T-helper 1 cell treated with Interleukin-12 subunit alpha and Interleukin-12 subunit beta and Interleukin-4 antibody, amounts not matched to agents 30 μg/mL and 1 μg/mL, for 36 hours (primary cell): ENCODE measurements around the gene CCDC154.
"Not testable (repeated sequence)": the region's sequence is repeated elsewhere in the genome, so short reads cannot be mapped to it uniquely, and the experiment has no call there.

Source experiments
- H3K27ac Mint-ChIP-seq: one replicate; pipeline ENCODE4 v1.8.0; 2021; ENCODE audit warnings: mild to moderate bottlenecking, mixed read lengths
- H3K27me3 Mint-ChIP-seq: one replicate; pipeline ENCODE4 v1.8.0; 2021; ENCODE audit warnings: low read depth, mixed read lengths
- H3K36me3 Mint-ChIP-seq: one replicate; pipeline ENCODE4 v1.8.0; 2021; ENCODE audit warnings: low read depth, mixed read lengths
- H3K4me1 Mint-ChIP-seq: one replicate; pipeline ENCODE4 v1.8.0; 2021; ENCODE audit warnings: low read depth, mixed read lengths
- H3K4me3 Mint-ChIP-seq: one replicate; pipeline ENCODE4 v1.8.0; 2021; ENCODE audit warnings: mild to moderate bottlenecking, moderate library complexity, mixed read lengths
- H3K9me3 Mint-ChIP-seq: one replicate; pipeline ENCODE4 v1.8.0; 2021; ENCODE audit warnings: mixed read lengths

CCDC154 gene

GRCh38 chr16:1452530-1452929, 8.2 kb upstream of the CCDC154 start:
- H3K4me3 Mint-ChIP-seq: no peak overlapping the region
- no peak overlapping the region for H3K27ac Mint-ChIP-seq
- H3K9me3 Mint-ChIP-seq: no peaks in the 10 kb centered on the region
- H3K36me3 Mint-ChIP-seq: no peaks in the 10 kb centered on the region
- no peaks in the 10 kb centered on the region for H3K27me3 Mint-ChIP-seq
- H3K4me1 Mint-ChIP-seq: no peaks in the 10 kb centered on the region

GRCh38 chr16:1451702-1452392, 7.5 kb upstream of the CCDC154 start:
- H3K4me3 Mint-ChIP-seq: no peak overlapping the region
- no peak overlapping the region for H3K27ac Mint-ChIP-seq
- H3K9me3 Mint-ChIP-seq: no peaks in the 10 kb centered on the region
- H3K4me1 Mint-ChIP-seq: no peaks in the 10 kb centered on the region
- no peaks in the 10 kb centered on the region for H3K27me3 Mint-ChIP-seq
- H3K36me3 Mint-ChIP-seq: no peaks in the 10 kb centered on the region

DNA sequence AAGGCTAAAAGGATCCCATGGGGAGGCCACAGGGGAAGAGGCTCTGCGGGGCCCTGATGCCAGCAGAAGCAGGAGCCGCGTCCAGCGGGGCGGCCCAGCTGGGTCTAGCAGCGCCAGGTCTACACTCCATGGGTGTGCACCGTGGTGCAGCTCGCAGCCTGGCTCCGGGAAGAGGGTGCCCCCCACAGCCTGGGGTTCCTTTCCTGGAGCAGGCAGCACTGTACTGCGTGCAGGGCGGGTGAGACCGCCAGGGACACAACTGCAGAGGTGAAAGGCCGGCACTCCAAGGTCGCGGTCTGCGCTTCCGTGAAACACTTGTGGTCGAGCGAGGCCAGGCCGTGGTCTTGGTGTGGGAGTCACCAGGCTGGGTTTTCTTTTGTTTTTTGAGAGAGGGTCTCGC, 6.5 kb upstream of the CCDC154 start:
- Mint-ChIP-seq H3K36me3 (no peaks in the 10 kb centered on the region), H3K27ac (no peak overlapping the region), H3K4me3 (no peak overlapping the region), H3K9me3 (no peaks in the 10 kb centered on the region), H3K27me3 (no peaks in the 10 kb centered on the region), H3K4me1 (no peaks in the 10 kb centered on the region)

GRCh38 chr16:1450218-1450617, 5.9 kb upstream of the CCDC154 start:
- no peak overlapping the region for H3K4me3 Mint-ChIP-seq
- H3K27ac Mint-ChIP-seq: no peak overlapping the region
- H3K9me3 Mint-ChIP-seq: no peaks in the 10 kb centered on the region
- H3K27me3 Mint-ChIP-seq: no peaks in the 10 kb centered on the region
- no peaks in the 10 kb centered on the region for H3K36me3 Mint-ChIP-seq
- no peaks in the 10 kb centered on the region for H3K4me1 Mint-ChIP-seq

GRCh38 chr16:1449201-1449788, 4.9 kb upstream of the CCDC154 start:
- Mint-ChIP-seq H3K27me3 (no peaks in the 10 kb centered on the region), H3K4me3 (no peak overlapping the region), H3K4me1 (no peaks in the 10 kb centered on the region), H3K9me3 (no peaks in the 10 kb centered on the region), H3K27ac (no peak overlapping the region), H3K36me3 (no peaks in the 10 kb centered on the region)

DNA sequence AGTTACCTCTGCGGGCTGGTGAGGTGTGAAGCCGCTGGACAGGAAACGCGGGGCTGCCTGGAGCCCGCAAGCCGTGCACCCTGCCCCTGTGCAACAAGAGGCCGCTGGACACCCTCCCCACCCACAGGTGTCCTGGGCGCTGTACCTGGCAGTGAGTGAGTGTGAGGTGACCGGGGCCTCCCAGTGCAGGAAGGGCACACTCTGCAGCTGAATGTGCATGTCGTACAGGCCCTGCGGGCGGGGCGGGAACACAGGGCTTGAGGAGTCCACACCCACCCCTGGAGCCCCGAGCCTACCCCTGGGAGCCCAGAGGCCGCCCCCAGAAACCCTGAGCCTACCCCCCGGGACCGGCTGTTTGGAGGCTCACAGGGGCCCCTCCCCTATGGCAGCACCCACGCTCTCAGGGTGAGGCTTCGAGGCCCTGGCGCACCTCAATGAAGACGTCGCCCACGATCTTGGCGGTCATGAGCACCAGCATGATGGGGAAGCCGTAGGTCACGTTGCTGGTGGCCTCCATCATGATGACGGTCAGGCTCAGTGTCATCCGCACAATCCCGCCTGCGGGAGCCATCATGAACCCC, 4.3 kb upstream of the CCDC154 start:
- H3K9me3 Mint-ChIP-seq: no peaks in the 10 kb centered on the region
- no peaks in the 10 kb centered on the region for H3K27me3 Mint-ChIP-seq
- no peak overlapping the region for H3K4me3 Mint-ChIP-seq
- H3K4me1 Mint-ChIP-seq: no peaks in the 10 kb centered on the region
- no peaks in the 10 kb centered on the region for H3K36me3 Mint-ChIP-seq
- H3K27ac Mint-ChIP-seq: no peak overlapping the region

- no peaks in the 10 kb centered on the region for H3K27me3 Mint-ChIP-seq
- H3K9me3 Mint-ChIP-seq: no peaks in the 10 kb centered on the region
- no peak overlapping the region for H3K4me3 Mint-ChIP-seq
- no peak overlapping the region for H3K27ac Mint-ChIP-seq
- no peaks in the 10 kb centered on the region for H3K36me3 Mint-ChIP-seq
- H3K4me1 Mint-ChIP-seq: no peaks in the 10 kb centered on the region
These were observed 3.6 kb upstream of the CCDC154 start for GRCh38 chr16:1447965-1448364.

- Mint-ChIP-seq H3K9me3 (no peaks in the 10 kb centered on the region), H3K27ac (no peak overlapping the region), H3K27me3 (no peaks in the 10 kb centered on the region), H3K36me3 (no peaks in the 10 kb centered on the region), H3K4me1 (no peaks in the 10 kb centered on the region), H3K4me3 (no peak overlapping the region)
These were observed 2.1 kb upstream of the CCDC154 start for GRCh38 chr16:1446296-1447080.

- Mint-ChIP-seq H3K27me3 (no peaks in the 10 kb centered on the region), H3K27ac (no peak overlapping the region), H3K4me1 (no peaks in the 10 kb centered on the region), H3K9me3 (no peaks in the 10 kb centered on the region), H3K4me3 (no peak overlapping the region), H3K36me3 (no peaks in the 10 kb centered on the region)
These were observed 1.3 kb upstream of the CCDC154 start for GRCh38 chr16:1445518-1446203.

GRCh38 chr16:1444730-1445517, 568 bp upstream of the CCDC154 start:
- no peaks in the 10 kb centered on the region for H3K4me1 Mint-ChIP-seq
- H3K36me3 Mint-ChIP-seq: no peaks in the 10 kb centered on the region
- no peaks in the 10 kb centered on the region for H3K9me3 Mint-ChIP-seq
- H3K4me3 Mint-ChIP-seq: no peak overlapping the region
- no peak overlapping the region for H3K27ac Mint-ChIP-seq
- no peaks in the 10 kb centered on the region for H3K27me3 Mint-ChIP-seq

DNA sequence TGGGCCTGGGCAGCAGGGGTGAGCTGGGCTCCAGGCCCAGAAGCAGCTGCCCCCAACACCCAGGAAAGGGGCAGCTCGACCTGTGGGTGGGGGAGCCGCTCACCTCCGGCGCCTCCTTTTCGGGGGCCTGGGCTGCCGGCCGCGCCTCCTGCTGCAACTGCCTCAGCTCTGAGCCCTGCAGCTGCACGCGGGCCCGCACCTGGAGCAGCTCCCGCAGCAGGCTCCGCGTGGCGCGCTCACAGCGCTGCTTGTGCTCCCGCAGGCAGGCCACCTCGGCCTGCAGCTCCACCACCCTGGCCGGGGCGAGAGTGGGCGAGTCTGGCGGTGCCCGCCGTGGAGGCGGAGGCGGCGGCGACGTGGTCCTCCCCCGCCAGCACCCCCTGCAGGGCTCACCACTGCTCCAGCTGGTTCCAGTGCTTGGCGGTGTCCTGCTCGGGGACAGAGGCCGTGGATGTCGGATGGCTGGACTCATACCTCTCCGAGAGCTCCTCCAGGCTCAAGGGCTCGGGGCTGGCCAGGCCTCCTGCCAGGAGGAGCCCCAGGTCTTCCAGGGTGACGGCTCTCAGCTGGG, 868 bp downstream of the CCDC154 start:
- no peak overlapping the region for H3K27ac Mint-ChIP-seq
- H3K27me3 Mint-ChIP-seq: no peaks in the 10 kb centered on the region
- H3K36me3 Mint-ChIP-seq: no peaks in the 10 kb centered on the region
- H3K4me1 Mint-ChIP-seq: no peaks in the 10 kb centered on the region
- H3K4me3 Mint-ChIP-seq: no peak overlapping the region
- H3K9me3 Mint-ChIP-seq: no peaks in the 10 kb centered on the region

DNA sequence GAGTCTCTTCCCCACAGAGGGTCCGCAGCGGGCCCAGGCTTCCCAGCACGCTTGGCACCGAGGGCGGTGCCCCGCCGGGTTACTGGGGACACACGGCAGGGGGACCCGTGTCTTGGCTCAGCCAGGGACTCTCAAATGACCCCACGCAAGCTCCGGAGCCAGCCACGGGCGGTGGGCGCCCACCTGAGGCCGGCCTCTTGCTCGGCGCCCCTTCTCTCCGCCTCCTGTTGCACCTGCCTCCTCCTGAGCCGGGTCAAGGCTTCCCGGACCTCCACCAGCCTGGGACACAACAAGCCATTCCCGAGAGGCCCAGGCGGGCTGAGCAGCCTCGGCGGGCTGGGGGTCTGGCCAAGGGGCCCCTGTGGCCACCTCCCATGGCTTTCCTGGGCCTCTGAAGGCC, 1.7 kb downstream of the CCDC154 start:
- no peaks in the 10 kb centered on the region for H3K27me3 Mint-ChIP-seq
- no peak overlapping the region for H3K27ac Mint-ChIP-seq
- H3K9me3 Mint-ChIP-seq: no peaks in the 10 kb centered on the region
- no peaks in the 10 kb centered on the region for H3K36me3 Mint-ChIP-seq
- no peak overlapping the region for H3K4me3 Mint-ChIP-seq
- no peaks in the 10 kb centered on the region for H3K4me1 Mint-ChIP-seq

GRCh38 chr16:1441391-1441829, 2.9 kb downstream of the CCDC154 start:
- no peaks in the 10 kb centered on the region for H3K9me3 Mint-ChIP-seq
- no peak overlapping the region for H3K27ac Mint-ChIP-seq
- H3K27me3 Mint-ChIP-seq: no peaks in the 10 kb centered on the region
- H3K4me3 Mint-ChIP-seq: no peak overlapping the region
- no peaks in the 10 kb centered on the region for H3K4me1 Mint-ChIP-seq
- H3K36me3 Mint-ChIP-seq: no peaks in the 10 kb centered on the region

- H3K4me3 Mint-ChIP-seq, H3K27ac Mint-ChIP-seq, H3K4me1 Mint-ChIP-seq, H3K36me3 Mint-ChIP-seq, H3K27me3 Mint-ChIP-seq, H3K9me3 Mint-ChIP-seq: not testable (repeated sequence)
These were observed 4.7 kb downstream of the CCDC154 start for GRCh38 chr16:1439699-1440074.
